GM19351 (cell line): ENCODE measurements around the gene MEF2C.

Experiments used
- ATAC-seq: cut with Tn5 transposase; IDR thresholded peaks from one replicate; pipeline ENCODE4 v1.9.1; 2021; ENCODE audit warnings: mild to moderate bottlenecking, moderate library complexity; ENCODE audit not compliant: unreplicated experiment

MEF2C gene

GRCh38 chr5:88889189-88890069, 6.4 kb upstream of the MEF2C start:
- ATAC-seq = peak; percentile 36

GRCh38 chr5:88888848-88889188, 5.8 kb upstream of the MEF2C start:
- peak; percentile 1 for ATAC-seq

GRCh38 chr5:88888291-88888690, 5.3 kb upstream of the MEF2C start:
- ATAC-seq = no peak

- ATAC-seq = no peak
These were observed 4.4 kb upstream of the MEF2C start for GRCh38 chr5:88887342-88887741.

- ATAC-seq = no peak
These were observed 3.9 kb upstream of the MEF2C start for GRCh38 chr5:88886746-88887341.

GRCh38 chr5:88886252-88886651, 3.3 kb upstream of the MEF2C start:
- no peak for ATAC-seq

- no peak for ATAC-seq
These were observed 2.0 kb upstream of the MEF2C start for GRCh38 chr5:88885002-88885401.

- no peak for ATAC-seq
These were observed 1.6 kb upstream of the MEF2C start for GRCh38 chr5:88884608-88884877.

- ATAC-seq = no peak
These were observed 1.0 kb upstream of the MEF2C start for GRCh38 chr5:88883836-88884607.

GRCh38 chr5:88882276-88883038, 527 bp downstream of the MEF2C start:
- no peak for ATAC-seq

GRCh38 chr5:88881571-88881971, 1.4 kb downstream of the MEF2C start:
- no peak for ATAC-seq

GRCh38 chr5:88880201-88880600, 2.8 kb downstream of the MEF2C start:
- no peak for ATAC-seq

GRCh38 chr5:88879724-88880123, 3.3 kb downstream of the MEF2C start:
- ATAC-seq = no peak

- no peak for ATAC-seq
These were observed 4.0 kb downstream of the MEF2C start for GRCh38 chr5:88878976-88879375.

- no peak for ATAC-seq
These were observed 5.2 kb downstream of the MEF2C start for GRCh38 chr5:88877826-88878225.

- no peak for ATAC-seq
These were observed 6.3 kb downstream of the MEF2C start for GRCh38 chr5:88876714-88877113.

- peak; percentile 32 for ATAC-seq
These were observed 7.4 kb downstream of the MEF2C start for GRCh38 chr5:88875341-88876234.

GRCh38 chr5:88873447-88873846, 9.5 kb downstream of the MEF2C start:
- peak; percentile 53 for ATAC-seq

GRCh38 chr5:88872971-88873370, 10.0 kb downstream of the MEF2C start:
- no peak for ATAC-seq

GRCh38 chr5:88870285-88870684, 12.7 kb downstream of the MEF2C start:
- no peak for ATAC-seq
